K562 (cell line): ENCODE data around the gene ITPRIP. TPM values are rescaled to one million over a fixed set of nuclear protein-coding genes. Genes with fewer than 3 reads are reported as not detected.

Experiments used
- ATAC-seq: fragments of 200-7000 bp; cut with Tn5 transposase; 3 replicates; pipeline ENCODE4 v1.9.1; 2020; ENCODE audit warnings: moderate library complexity
- BruUV-seq: library from RNA; stranded (reverse); fragments of 400-500 nt; replicated peaks from 2 replicates; lab custom pipeline; 2021; lab: Mats Ljungman, UMichigan
- CTCF ChIA-PET: fragments of 300-600 bp; formaldehyde crosslinking; extraction: SDS; loops from one replicate; lab custom pipeline; 2021; ENCODE audit warnings: low intra/inter-chr PET ratio; lab: Yijun Ruan, JAX
- POLR2A ChIA-PET: fragments of 300-600, 350-650 bp; sonication (Branson Sonifier 250); formaldehyde crosslinking; extraction: SDS; loops from one replicate; lab custom pipeline; 2021; ENCODE audit warnings: antibody characterized with exemption, inconsistent platforms; lab: Yijun Ruan, JAX
- DNase-seq, 4 experiments: peaks; one replicate each; pipeline versions ENCODE4 v3.0.0 to v3.0.0-alpha.2; 2011 to 2018; ENCODE audit warnings: low spot score in 3 of 4, mixed read lengths in 3 of 4; ENCODE audit errors: extremely low read depth in 1 of 4
- FAIRE-seq: peaks from 2 replicates; lab custom pipeline; 2011; peaks lifted over from hg19 to GRCh38; lab: Jason Lieb, UNC
- H2AFZ ChIP-seq: 2 replicates; pipeline ENCODE4 v1.6.0; 2011; ENCODE audit warnings: low read depth, low read length, control low read depth, inconsistent platforms
- H3K27ac ChIP-seq: fragments of 200-600 bp; 3 replicates; pipeline ENCODE4 v1.8.0; 2011; ENCODE audit warnings: low read depth, mild to moderate bottlenecking, control low read depth, inconsistent platforms, low read length, moderate library complexity, mixed read lengths; ENCODE audit errors: extremely low read depth
- H3K27me3 ChIP-seq, 2 experiments: fragments of 300-600 bp in 1 of 2; 2 replicates in 1 of 2; 3 replicates in 1 of 2; pipeline versions ENCODE4 v1.6.0 to v1.8.0; 2011; ENCODE audit warnings: inconsistent platforms in 2 of 2, low read length in 2 of 2, mild to moderate bottlenecking in 1 of 2, mixed read lengths in 1 of 2, moderate library complexity in 1 of 2; ENCODE audit not compliant: control insufficient read depth in 2 of 2, insufficient read depth in 2 of 2
- H3K36me3 ChIP-seq: fragments of 300-600 bp; 3 replicates; pipeline ENCODE4 v1.8.0; 2011; ENCODE audit warnings: mild to moderate bottlenecking, low read length, inconsistent platforms; ENCODE audit not compliant: control insufficient read depth, insufficient read depth
- H3K4me1 ChIP-seq, 2 experiments: fragments of 200-600 bp in 1 of 2; replicated peaks in 1 of 2; 2 replicates in 1 of 2; 3 replicates in 1 of 2; pipeline versions ENCODE4 v1.5.1 to v1.8.0; 2011; ENCODE audit warnings: inconsistent platforms in 2 of 2, low read length in 2 of 2, mild to moderate bottlenecking in 1 of 2, mixed read lengths in 1 of 2, moderate library complexity in 1 of 2; ENCODE audit not compliant: control insufficient read depth in 2 of 2, insufficient read depth in 2 of 2
- H3K4me2 ChIP-seq: 2 replicates; pipeline ENCODE4 v1.6.1; 2011; ENCODE audit warnings: low read length, control low read depth, inconsistent platforms, mixed read lengths; ENCODE audit not compliant: insufficient read depth
- H3K4me3 ChIP-seq: fragments of 200-600 bp; sonication (generic), shearing (Covaris generic); 2 replicates; pipeline ENCODE4 v1.5.1; 2016; ENCODE audit warnings: control low read depth, inconsistent platforms
- H3K79me2 ChIP-seq: fragments of 200-600 bp; 3 replicates; pipeline ENCODE4 v1.8.0; 2011; ENCODE audit warnings: low read length, inconsistent platforms; ENCODE audit not compliant: control insufficient read depth, insufficient read depth
- H3K9ac ChIP-seq, 2 experiments: 2 replicates each; pipeline versions ENCODE4 v1.6.0 to v1.6.1; 2011; ENCODE audit warnings: low read depth in 2 of 2, low read length in 2 of 2, control low read depth in 1 of 2, inconsistent platforms in 1 of 2, mild to moderate bottlenecking in 1 of 2, mixed read lengths in 1 of 2; ENCODE audit not compliant: insufficient read depth in 1 of 2
- H3K9me1 ChIP-seq: one replicate; pipeline ENCODE4 v1.6.0; 2011; ENCODE audit warnings: inconsistent platforms, mild to moderate bottlenecking, low read length, moderate library complexity; ENCODE audit not compliant: control insufficient read depth, insufficient read depth
- H3K9me3 ChIP-seq: replicated peaks from 2 replicates; pipeline ENCODE4 v1.5.1; 2011; ENCODE audit warnings: low read depth, low read length, inconsistent platforms; ENCODE audit not compliant: control insufficient read depth, insufficient read depth
- H4K20me1 ChIP-seq: replicated peaks from 2 replicates; pipeline ENCODE4 v1.6.1; 2011; ENCODE audit warnings: low read length, inconsistent platforms, mixed read lengths; ENCODE audit not compliant: control insufficient read depth, insufficient read depth
- FOS ChIP-seq: IDR thresholded peaks from 3 replicates; pipeline ENCODE4 v1.6.1; 2011; ENCODE audit not compliant: insufficient read length; ENCODE audit errors: extremely low read depth
- GATAD2A ChIP-seq: fragments of 450-650 bp; IDR thresholded peaks from 2 replicates; pipeline ENCODE4 v1.6.1; 2017
- RBM17 ChIP-seq: fragments of 200-400 bp; formaldehyde crosslinking; IDR thresholded peaks from 2 replicates; pipeline ENCODE4 v1.6.1; 2017; ENCODE audit warnings: low read depth, mild to moderate bottlenecking, low read length, borderline replicate concordance
- SMAD1 ChIP-seq: fragments of 150-350 bp; IDR thresholded peaks from 2 replicates; pipeline ENCODE4 v1.6.1; 2014; ENCODE audit warnings: low read length, low read depth; ENCODE audit not compliant: partially characterized antibody
- ZNF277 ChIP-seq: fragments of 250-450 bp; sonication (Bioruptor Pico); IDR thresholded peaks from 2 replicates; pipeline ENCODE4 v1.8.0; 2022; ENCODE audit warnings: inconsistent platforms, mild to moderate bottlenecking, moderate library complexity, borderline replicate concordance
- ZNF444 ChIP-seq: fragments of 250-450 bp; sonication (Bioruptor Pico); IDR thresholded peaks from 2 replicates; pipeline ENCODE4 v1.4.0; 2020; ENCODE audit warnings: mild to moderate bottlenecking, moderate library complexity
- WGBS: fragments of 100-300 bp; shearing (Covaris generic); methylation state at CpG from one replicate; pipeline ENCODE4 v1.1.6; 2016; ENCODE audit warnings: low coverage, mixed read lengths; ENCODE audit not compliant: insufficient coverage; ENCODE audit errors: missing lambda C conversion rate; 5-methylcytosine and 5-hydroxymethylcytosine counted together
- in situ Hi-C: fragments of 300-500 bp; cut with MboI; formaldehyde crosslinking; loops from 4 replicates; pipeline ENCODE4 v1.15.0; 2018; ENCODE audit warnings: inconsistent platforms, mixed read lengths
- intact Hi-C: fragments of 100-400 bp; cut with micrococcal nuclease; formaldehyde crosslinking; loops from 2 replicates; pipeline ENCODE4 v1.14.2; 2022
- polyA plus RNA-seq, 8 experiments: library from polyadenylated mRNA; depleted of rRNA in 4 of 8; stranded (reverse) in 5 of 8; unstranded in 3 of 8; fragments of >200 nt; fragmentation: Nextera tagmentation in 2 of 8; fragmentation: Illumina TruSeq in 1 of 8; extraction: Ambion mirVana in 2 of 8; extraction: Trizol in 1 of 8; gene quantifications; 2 replicates each; pipeline versions ENCODE4 v1.2.1 to v1.2.3, GENCODE V29; 2011 to 2014; ENCODE audit warnings: inconsistent platforms in 1 of 8, missing spikeins in 1 of 8
- total RNA-seq, 7 experiments: library from RNA; depleted of rRNA in 6 of 7; stranded (reverse); fragments of >200 nt in 6 of 7; fragmentation: Illumina TruSeq in 2 of 7; extraction: Trizol in 2 of 7; gene quantifications; 2 replicates each; pipeline versions ENCODE4 v1.2.1 to v1.2.3, GENCODE V29; 2011 to 2021; ENCODE audit warnings: low replicate concordance in 1 of 7

Gene ITPRIP
- total and polyA plus RNA-seq, 9 of the 15 experiments (the other 6 are each of a cell fraction or from before 2014, with no cell fraction given): 4.4 to 28.5 (median 10.9) TPM

- no TSS peak for BruUV-seq
- Histone ChIP-seq H3K9ac (no peak overlapping the region), H3K4me1 (no peaks in the 10 kb centered on the region; a peak in 2 of 5 replicates), H3K27me3 (no peaks in the 10 kb centered on the region), H3K9me1 (peaks cover 8% of the 10 kb centered on the region), H2AFZ (no peak overlapping the region), H3K9me3 (no peaks in the 10 kb centered on the region), H3K36me3 (peaks cover 77% of the 10 kb centered on the region; the same call in 2 of the 3 replicates), H3K4me2 (no peak overlapping the region), H3K4me3 (no peak overlapping the region), H4K20me1 (peaks cover 63% of the 10 kb centered on the region), H3K79me2 (peaks cover 98% of the 10 kb centered on the region), H3K27ac (no peak overlapping the region)
- CTCF ChIA-PET: no interaction called here
- intact Hi-C loops: no loop called here
- DNase-seq (no peak), FAIRE-seq (no peak), ATAC-seq (no peak)
- TF ChIP-seq ZNF277 (CRISPR knock-in tag) (no peak), FOS (no peak)
- POLR2A ChIA-PET: interaction anchor here (0.7 to 2.5 kb wide), 3 partner anchors 8 to 14 kb away, joined by 3 to 13 read pairs (median 4); no protein-coding TSS in a partner anchor
- 83% methylated on average over 6 of the region's 7 CpGs for WGBS
- in situ Hi-C loops: no loop called here
Measured at GRCh38 chr10:104317726-104318299, 20.5 kb downstream of the ITPRIP start.

- no peak overlapping the region for H3K27ac ChIP-seq
- ChIA-PET POLR2A (interaction anchor here (0.7 to 2.5 kb wide), 3 partner anchors 9 to 14 kb away, joined by 3 to 13 read pairs (median 4); no protein-coding TSS in a partner anchor), CTCF (no interaction called here)
- H3K9me1 ChIP-seq: peaks cover 5% of the 10 kb centered on the region
- peaks cover 82% of the 10 kb centered on the region; the same call in 2 of the 3 replicates for H3K36me3 ChIP-seq
- FAIRE-seq (no peak), ATAC-seq (no peak), DNase-seq (no peak)
- no peak overlapping the region for H2AFZ ChIP-seq
- in situ Hi-C loops: no loop called here
- no peak overlapping the region for H3K4me3 ChIP-seq
- H3K9ac ChIP-seq: no peak overlapping the region
- peaks cover 61% of the 10 kb centered on the region for H4K20me1 ChIP-seq
- BruUV-seq: no TSS peak
- H3K27me3 ChIP-seq: no peaks in the 10 kb centered on the region
- peaks cover 96% of the 10 kb centered on the region for H3K79me2 ChIP-seq
- no peaks in the 10 kb centered on the region for H3K9me3 ChIP-seq
- 74% methylated on average over 6 of the region's 6 CpGs for WGBS
- intact Hi-C loops: no loop called here
- H3K4me2 ChIP-seq: no peak overlapping the region
- no peaks in the 10 kb centered on the region; a peak in 2 of 5 replicates for H3K4me1 ChIP-seq
- no peak for TF ChIP-seq ZNF444 (CRISPR knock-in tag)
- no peak for TF ChIP-seq SMAD1
- TF ChIP-seq RBM17: no peak
- TF ChIP-seq GATAD2A: no peak
Measured at GRCh38 chr10:104317269-104317710, 21.0 kb downstream of the ITPRIP start.
